Measurements from ENCODE around the gene SLIT2. TPM values are rescaled to one million over a fixed set of nuclear protein-coding genes. Genes with fewer than 3 reads are reported as not detected.

The SLIT2 gene
- total and polyA plus RNA-seq, 11 donors: 0.99 to 19.4 (median 4.0) TPM

DNA sequence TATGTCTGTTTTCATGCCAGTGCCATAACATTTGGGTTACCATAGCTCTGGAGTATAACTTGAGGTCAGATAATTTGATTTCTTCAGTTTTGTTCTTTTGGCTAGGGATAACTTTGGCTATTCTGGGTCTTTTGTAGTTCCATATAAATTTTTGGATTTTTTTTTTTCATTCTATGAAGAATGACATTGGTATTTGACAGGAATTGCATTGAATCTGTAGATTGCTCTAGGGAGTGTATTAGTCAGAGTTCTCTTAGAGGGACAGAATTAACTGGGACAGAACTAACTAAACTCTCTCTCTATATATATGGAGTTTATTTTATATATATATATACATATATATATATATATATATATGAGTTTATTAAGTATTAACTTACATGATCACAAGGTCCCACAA lies 32.2 kb upstream of the SLIT2 start:
- Histone ChIP-seq H3K36me3 (no peaks in the 10 kb centered on the region), H3K27me3 (no peaks in the 10 kb centered on the region), H3K4me1 (no peaks in the 10 kb centered on the region), H3K27ac (no peak overlapping the region), H3K9me3 (peaks cover 0 to 14% (median 6%) of the 10 kb centered on the region in 12 donors), H3K4me3 (no peak overlapping the region)
- intact Hi-C loops (cut with DNase I): no loop called here
- no peak for TF ChIP-seq POLR2A (IDR thresholded peaks at IDR 0.05)
- ATAC-seq: no peak
- DNase-seq: no peak

DNA sequence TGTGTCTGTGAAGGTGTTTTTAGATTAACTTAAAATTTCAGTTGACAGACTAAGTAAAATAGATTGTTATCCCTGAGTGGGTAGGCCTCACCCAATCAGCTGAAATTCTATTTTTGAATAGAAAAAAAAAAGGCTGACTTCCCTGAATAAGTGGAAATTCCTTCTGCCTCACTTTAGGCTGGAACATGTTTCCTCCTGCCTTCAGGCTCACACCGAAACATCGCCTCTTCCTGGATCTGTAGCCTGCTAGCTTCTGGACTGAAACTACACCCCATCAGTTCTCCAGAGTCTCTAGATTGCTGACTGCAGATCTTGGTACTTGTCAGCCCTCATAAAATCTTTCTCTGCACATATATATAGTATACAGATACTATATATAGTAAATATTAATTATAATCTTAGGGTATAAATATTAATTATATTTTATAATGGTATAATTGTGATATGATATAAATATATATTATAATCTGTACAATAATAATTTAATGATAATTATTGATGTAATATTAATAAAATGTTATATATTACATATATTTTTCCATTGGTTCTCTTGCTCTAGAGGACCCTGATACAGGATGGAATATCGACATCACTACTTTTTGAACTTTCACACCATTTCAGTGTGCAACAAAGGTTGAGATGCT lies 13.7 kb upstream of the SLIT2 start:
- no peak for DNase-seq
- intact Hi-C loops (cut with DNase I): no loop called here
- 81 to 90% (median 89%) methylated on average over 3 of the region's 3 CpGs for WGBS, 4 donors

DNA sequence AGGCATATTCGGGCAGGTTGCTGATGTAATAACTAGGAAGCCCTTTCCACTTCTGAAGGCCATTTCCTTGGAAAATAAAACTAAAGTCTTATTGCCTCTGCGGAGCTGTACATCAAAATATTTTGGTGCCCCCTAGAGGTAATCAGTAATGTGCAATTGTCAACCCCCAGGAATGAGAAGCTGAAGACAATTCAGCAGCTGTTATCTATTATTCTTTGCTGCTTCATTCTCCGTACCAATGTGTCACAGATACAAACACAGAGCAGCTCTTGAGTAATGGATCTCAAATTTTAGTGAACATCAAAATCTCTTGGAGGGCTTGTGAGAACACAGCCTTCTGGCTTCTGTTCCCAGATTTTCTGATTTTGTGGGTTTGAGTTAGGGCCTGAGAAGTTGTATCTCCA lies 3.5 kb upstream of the SLIT2 start:
- Histone ChIP-seq H3K36me3 (no peaks in the 10 kb centered on the region), H3K27ac (no peak overlapping the region), H3K4me1 (peaks cover 0 to 23% (median 9%) of the 10 kb centered on the region in 12 donors), H3K9me3 (no peaks in the 10 kb centered on the region), H3K4me3 (no peak overlapping the region), H3K27me3 (peaks cover 3 to 18% (median 7%) of the 10 kb centered on the region in 9 donors)
- TF ChIP-seq, protein P1, sequence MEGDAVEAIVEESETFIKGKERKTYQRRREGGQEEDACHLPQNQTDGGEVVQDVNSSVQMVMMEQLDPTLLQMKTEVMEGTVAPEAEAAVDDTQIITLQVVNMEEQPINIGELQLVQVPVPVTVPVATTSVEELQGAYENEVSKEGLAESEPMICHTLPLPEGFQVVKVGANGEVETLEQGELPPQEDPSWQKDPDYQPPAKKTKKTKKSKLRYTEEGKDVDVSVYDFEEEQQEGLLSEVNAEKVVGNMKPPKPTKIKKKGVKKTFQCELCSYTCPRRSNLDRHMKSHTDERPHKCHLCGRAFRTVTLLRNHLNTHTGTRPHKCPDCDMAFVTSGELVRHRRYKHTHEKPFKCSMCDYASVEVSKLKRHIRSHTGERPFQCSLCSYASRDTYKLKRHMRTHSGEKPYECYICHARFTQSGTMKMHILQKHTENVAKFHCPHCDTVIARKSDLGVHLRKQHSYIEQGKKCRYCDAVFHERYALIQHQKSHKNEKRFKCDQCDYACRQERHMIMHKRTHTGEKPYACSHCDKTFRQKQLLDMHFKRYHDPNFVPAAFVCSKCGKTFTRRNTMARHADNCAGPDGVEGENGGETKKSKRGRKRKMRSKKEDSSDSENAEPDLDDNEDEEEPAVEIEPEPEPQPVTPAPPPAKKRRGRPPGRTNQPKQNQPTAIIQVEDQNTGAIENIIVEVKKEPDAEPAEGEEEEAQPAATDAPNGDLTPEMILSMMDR (IDR thresholded peaks at IDR 0.05): peak; percentile 32 to 75 (median 58)
- no peak for TF ChIP-seq POLR2A (IDR thresholded peaks at IDR 0.05)
- DNase-seq (no peak), ATAC-seq (peak in 2 of 4 donors; percentile 17 to 35)
- WGBS, 4 donors: 3 to 9% (median 4%) methylated on average over 3 of the region's 3 CpGs
- intact Hi-C loops (cut with DNase I): loop anchor here in 9 of 10 donors (2.0 to 10.0 kb wide), 7 partner anchors 943 to 1563 kb away; no protein-coding TSS in a partner anchor

More for the DNA sequence above, 13.7 kb upstream of the SLIT2 start:
- ATAC-seq: no peak
- Histone ChIP-seq H3K4me1 (no peaks in the 10 kb centered on the region), H3K9me3 (peaks cover 0 to 4% (median 0%) of the 10 kb centered on the region in 12 donors), H3K27ac (no peak overlapping the region), H3K27me3 (no peaks in the 10 kb centered on the region), H3K4me3 (no peak overlapping the region), H3K36me3 (no peaks in the 10 kb centered on the region)
- TF ChIP-seq, protein P1 (IDR thresholded peaks at IDR 0.05): no peak
- TF ChIP-seq POLR2A (IDR thresholded peaks at IDR 0.05): no peak

DNA sequence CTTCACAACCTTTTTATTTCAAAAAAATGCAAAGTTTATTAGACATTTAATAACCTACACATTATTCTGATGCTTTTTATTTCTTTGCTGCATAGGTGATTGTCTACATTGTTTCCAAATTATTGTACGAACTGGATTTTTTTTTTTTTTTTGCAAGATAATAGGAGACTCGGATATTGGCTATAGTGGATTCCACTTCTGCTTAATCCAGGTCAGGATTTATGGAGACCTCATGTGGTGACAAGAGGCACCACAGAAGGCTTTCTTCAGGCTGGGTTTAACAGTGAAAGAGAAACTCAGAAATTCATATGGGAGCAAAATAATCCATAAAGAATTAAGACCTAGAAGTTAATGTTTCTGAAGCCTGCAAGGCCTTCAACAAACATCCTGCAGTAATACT lies 2.4 kb upstream of the SLIT2 start:
- H3K4me1 ChIP-seq: peaks cover 0 to 34% (median 10%) of the 10 kb centered on the region in 12 donors
- peak overlapping the region in 1 of 12 donors; percentile 16 for H3K4me3 ChIP-seq
- intact Hi-C loops (cut with DNase I): loop anchor here in 9 of 10 donors (2.0 to 10.0 kb wide), 7 partner anchors 945 to 1565 kb away; no protein-coding TSS in a partner anchor
- no peaks in the 10 kb centered on the region for H3K36me3 ChIP-seq
- no peaks in the 10 kb centered on the region for H3K9me3 ChIP-seq
- no peak for TF ChIP-seq POLR2A (IDR thresholded peaks at IDR 0.05)
- TF ChIP-seq, protein P1 (IDR thresholded peaks at IDR 0.05): peak in 5 of 12 donors; percentile 30 to 56 (median 48)
- DNase-seq: no peak
- ATAC-seq: no peak
- WGBS, 4 donors: 14 to 20% (median 20%) methylated on average over 2 of the region's 2 CpGs
- H3K27me3 ChIP-seq: peaks cover 6 to 30% (median 17%) of the 10 kb centered on the region in 9 donors
- H3K27ac ChIP-seq: no peak overlapping the region
